Large intestine (tissue), 3 donors: ENCODE measurements around the gene TNIP2. TPM values are rescaled to one million over a fixed set of nuclear protein-coding genes. Genes with fewer than 3 reads are reported as not detected.
A peak's percentile ranks its signal among the peaks of the same experiment; 100 is the strongest.

ENCODE experiments used
- DNase-seq, 2 donors: peaks; one replicate each; pipeline versions ENCODE4 v3.0.0 to v3.0.0-alpha.2; 2013
- H3K27ac ChIP-seq: one replicate; pipeline ENCODE4 v1.5.1; 2013; ENCODE audit warnings: low read length
- H3K27me3 ChIP-seq: 2 replicates; pipeline ENCODE4 v1.6.1; 2013; ENCODE audit warnings: low read length; ENCODE audit not compliant: control insufficient read depth, insufficient read depth
- H3K36me3 ChIP-seq: 2 replicates; pipeline ENCODE4 v1.6.1; 2013; ENCODE audit warnings: low read length; ENCODE audit not compliant: control insufficient read depth, insufficient read depth
- H3K4me1 ChIP-seq: one replicate; pipeline ENCODE4 v1.6.1; 2013; ENCODE audit warnings: low read length; ENCODE audit not compliant: control insufficient read depth, insufficient read depth
- H3K4me3 ChIP-seq: one replicate; pipeline ENCODE4 v1.5.1; 2013; ENCODE audit warnings: low read length
- H3K9me3 ChIP-seq: one replicate; pipeline ENCODE4 v1.6.1; 2013; ENCODE audit warnings: mild to moderate bottlenecking, low read depth, low read length, moderate library complexity; ENCODE audit not compliant: control insufficient read depth
- WGBS: methylation state at CpG from one replicate; pipeline ENCODE4 v1.1.5; 2013; ENCODE audit warnings: low lambda C conversion rate; ENCODE audit not compliant: insufficient coverage; 5-methylcytosine and 5-hydroxymethylcytosine counted together
- polyA plus RNA-seq: library from polyadenylated mRNA; unstranded; fragments of 120-200 nt; gene quantifications from one replicate; pipeline ENCODE4 v1.2.1, GENCODE V29; 2013

The TNIP2 gene
- polyA plus RNA-seq, 1 donor, result 28.5 TPM

- Histone ChIP-seq H3K27ac (peak overlapping the region; percentile 77), H3K9me3 (no peaks in the 10 kb centered on the region), H3K4me1 (peaks cover 30% of the 10 kb centered on the region), H3K36me3 (peaks cover 4% of the 10 kb centered on the region), H3K4me3 (peak overlapping the region; percentile 38), H3K27me3 (no peaks in the 10 kb centered on the region)
- DNase-seq, result no peak
- 85% methylated on average over 10 of the region's 25 CpGs for WGBS
These were observed 685 bp upstream of the TNIP2 start for GRCh38 chr4:2756691-2757350.

GRCh38 chr4:2754848-2755819, 1.0 kb downstream of the TNIP2 start:
- Histone ChIP-seq H3K9me3 (no peaks in the 10 kb centered on the region), H3K27me3 (no peaks in the 10 kb centered on the region), H3K36me3 (peaks cover 4% of the 10 kb centered on the region), H3K27ac (peak overlapping the region; percentile 55), H3K4me1 (peaks cover 13% of the 10 kb centered on the region), H3K4me3 (peak overlapping the region; percentile 67)
- WGBS, result no CpG with 5 or more reads among the region's 23 CpGs
- DNase-seq, result peak in 1 of 2 donors; percentile 50

DNA sequence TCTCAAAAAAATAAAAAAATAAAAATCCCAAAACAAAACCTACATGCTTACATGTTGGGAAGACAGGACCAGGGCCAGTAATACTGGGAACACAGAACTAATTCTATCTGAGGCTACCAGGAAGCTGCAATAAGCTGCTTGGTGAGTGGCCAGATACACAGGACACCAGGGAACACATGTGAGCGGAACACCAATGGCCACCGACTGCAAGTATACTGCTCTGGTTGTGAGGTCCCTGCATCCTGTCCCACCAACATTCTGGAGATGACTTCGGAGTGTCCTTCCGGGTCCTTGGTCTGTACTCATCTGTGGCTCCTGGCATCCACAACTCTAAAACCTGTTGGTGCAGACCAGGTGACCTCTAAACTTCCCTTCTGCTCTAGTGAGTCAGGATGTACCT, 2.7 kb downstream of the TNIP2 start:
- no CpG with 5 or more reads among the region's 4 CpGs for WGBS
- no peak overlapping the region for H3K4me3 ChIP-seq
- no peaks in the 10 kb centered on the region for H3K9me3 ChIP-seq
- peaks cover 10% of the 10 kb centered on the region for H3K4me1 ChIP-seq
- H3K27me3 ChIP-seq, result no peaks in the 10 kb centered on the region
- peaks cover 4% of the 10 kb centered on the region for H3K36me3 ChIP-seq
- no peak for DNase-seq
- H3K27ac ChIP-seq, result no peak overlapping the region

DNA sequence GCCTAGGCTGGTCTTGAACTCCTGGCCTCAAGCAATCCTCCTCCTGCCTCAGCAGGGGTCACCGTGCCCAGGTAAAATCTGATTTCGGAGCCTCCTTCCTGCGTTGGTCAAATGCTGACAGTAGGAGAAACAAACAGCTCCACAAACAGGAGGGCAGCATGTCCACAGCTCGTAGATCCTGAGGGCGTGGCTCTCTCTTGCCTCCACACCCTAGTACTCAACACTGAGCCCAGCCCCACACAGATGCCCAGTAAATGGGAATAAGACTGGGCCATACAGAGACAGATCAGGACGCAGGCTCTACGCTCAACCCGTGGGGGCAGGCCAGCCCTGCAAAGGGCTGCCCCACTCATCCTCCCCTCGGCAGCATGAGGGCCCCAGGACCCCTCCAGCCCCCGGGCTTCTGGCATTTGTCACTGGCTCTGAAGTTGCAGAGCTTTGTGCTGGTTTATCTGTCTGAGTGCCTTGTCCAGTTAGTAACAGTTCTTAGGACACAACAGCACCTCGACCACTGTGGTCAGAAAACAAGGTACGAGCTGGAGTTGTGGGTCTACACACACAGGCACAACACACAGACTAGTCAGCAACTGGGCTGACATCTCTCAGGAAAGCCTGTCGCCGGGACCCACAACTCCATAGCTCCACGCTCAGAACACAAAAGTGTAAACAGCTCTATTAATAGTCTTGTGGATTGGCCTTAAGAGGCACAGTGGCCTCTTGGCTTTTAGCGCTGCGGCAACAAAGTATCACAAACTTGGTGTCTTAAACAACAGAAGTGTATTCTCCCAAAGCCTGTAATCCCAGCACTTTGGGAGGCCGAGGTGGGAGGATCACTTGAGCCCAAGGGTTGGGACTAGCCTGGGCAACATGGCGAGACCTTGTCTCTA, 5.2 kb downstream of the TNIP2 start:
- Histone ChIP-seq H3K4me1 (peaks cover 5% of the 10 kb centered on the region), H3K4me3 (no peak overlapping the region), H3K27ac (no peak overlapping the region), H3K9me3 (no peaks in the 10 kb centered on the region), H3K27me3 (no peaks in the 10 kb centered on the region), H3K36me3 (peaks cover 22% of the 10 kb centered on the region)
- no CpG with 5 or more reads among the region's 19 CpGs for WGBS
- no peak for DNase-seq

GRCh38 chr4:2746891-2747695, 9.0 kb downstream of the TNIP2 start:
- H3K9me3 ChIP-seq, result no peaks in the 10 kb centered on the region
- no peak overlapping the region for H3K4me3 ChIP-seq
- H3K4me1 ChIP-seq, result peaks cover 6% of the 10 kb centered on the region
- DNase-seq, result no peak
- no CpG with 5 or more reads among the region's 16 CpGs for WGBS
- no peaks in the 10 kb centered on the region for H3K27me3 ChIP-seq
- H3K36me3 ChIP-seq, result peaks cover 52% of the 10 kb centered on the region
- no peak overlapping the region for H3K27ac ChIP-seq

- Histone ChIP-seq H3K4me3 (no peak overlapping the region), H3K9me3 (no peaks in the 10 kb centered on the region), H3K36me3 (peaks cover 58% of the 10 kb centered on the region), H3K27ac (no peak overlapping the region), H3K4me1 (peaks cover 6% of the 10 kb centered on the region), H3K27me3 (no peaks in the 10 kb centered on the region)
- WGBS, result no CpG with 5 or more reads among the region's 21 CpGs
- DNase-seq, result no peak
These were observed 9.9 kb downstream of the TNIP2 start for GRCh38 chr4:2745981-2746806.

DNA sequence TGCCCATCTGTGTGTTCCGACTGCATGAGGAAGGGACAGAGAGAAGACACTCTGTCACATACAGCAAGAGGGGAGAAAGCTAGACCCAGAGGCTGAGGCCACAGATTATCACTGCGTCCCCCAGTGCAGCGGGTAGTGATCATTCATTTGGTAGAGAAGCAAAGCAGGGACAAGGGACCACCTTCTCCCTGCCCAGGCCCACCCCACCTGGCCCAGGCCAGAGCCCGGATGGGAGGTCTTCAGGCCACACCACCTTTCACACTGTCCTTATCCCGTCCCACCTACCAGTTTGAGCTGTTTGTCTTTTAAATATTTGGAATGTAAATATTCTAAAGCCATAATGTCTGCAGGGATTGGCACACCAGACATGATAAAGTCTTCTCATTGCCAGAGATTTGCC, 10.6 kb downstream of the TNIP2 start:
- Histone ChIP-seq H3K36me3 (peaks cover 58% of the 10 kb centered on the region), H3K27me3 (no peaks in the 10 kb centered on the region), H3K9me3 (no peaks in the 10 kb centered on the region), H3K27ac (no peak overlapping the region), H3K4me1 (peaks cover 6% of the 10 kb centered on the region), H3K4me3 (no peak overlapping the region)
- no CpG with 5 or more reads among the region's 5 CpGs for WGBS
- no peak for DNase-seq

- DNase-seq, result no peak
- Histone ChIP-seq H3K36me3 (peaks cover 58% of the 10 kb centered on the region), H3K9me3 (no peaks in the 10 kb centered on the region), H3K27me3 (no peaks in the 10 kb centered on the region), H3K4me1 (peaks cover 6% of the 10 kb centered on the region), H3K4me3 (no peak overlapping the region), H3K27ac (no peak overlapping the region)
- no CpG with 5 or more reads among the region's 28 CpGs for WGBS
These were observed 11.4 kb downstream of the TNIP2 start for GRCh38 chr4:2744576-2745270.
